ENCODE measurements around the gene SPAG8. TPM values are rescaled to one million over a fixed set of nuclear protein-coding genes. Genes with fewer than 3 reads are reported as not detected.

Gene SPAG8
- polyA plus RNA-seq, 2 donors, result 0.52 to 0.57 TPM

DNA sequence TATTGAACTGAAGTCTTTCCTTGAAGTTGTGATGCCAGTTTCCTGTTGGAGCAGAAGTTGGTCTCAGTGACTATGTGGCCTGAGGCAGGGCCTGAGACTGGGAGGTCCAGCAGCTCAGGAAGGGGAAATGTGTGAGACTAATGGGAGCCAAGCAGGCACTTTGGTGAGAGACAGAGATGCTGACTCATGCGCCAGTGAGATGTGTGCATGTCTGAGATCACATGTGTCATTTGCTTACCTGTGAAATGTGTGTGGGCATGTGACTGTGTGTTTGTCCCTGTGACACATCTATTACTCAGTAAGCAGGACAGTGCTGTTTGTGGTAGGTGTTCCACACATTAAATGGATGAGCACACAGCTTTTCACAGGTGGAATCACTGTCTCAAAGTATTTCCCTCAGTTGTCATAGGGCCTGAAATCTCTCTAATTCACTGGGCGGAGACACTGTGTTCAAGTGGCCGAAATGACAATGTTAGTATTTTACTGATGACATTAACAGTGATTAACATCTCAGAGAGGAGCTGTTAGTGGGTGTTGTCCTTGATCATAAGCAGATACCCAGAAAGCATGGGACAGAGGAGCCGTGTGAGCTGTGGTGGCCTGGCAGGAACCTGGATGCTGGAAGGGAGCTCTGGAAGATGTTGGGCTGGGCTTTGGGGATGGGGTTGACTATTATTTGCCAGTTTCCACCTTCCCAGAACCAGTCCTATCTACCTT lies 13.2 kb downstream of the SPAG8 start:
- WGBS, 2 donors, result 85 to 92% methylated on average over 4 of the region's 4 CpGs
- no peaks in the 10 kb centered on the region for H3K27me3 ChIP-seq (ENCODE audit: control insufficient read depth in 1 of 2, insufficient read depth in 2 of 2, low read length in 2 of 2)
- peak overlapping the region in 1 of 2 donors; percentile 30 for H3K27ac ChIP-seq (ENCODE audit: low read depth in 2 of 2, low read length in 1 of 2)
- no peak overlapping the region for H3K4me3 ChIP-seq (ENCODE audit: low read depth in 1 of 2, low read length in 2 of 2)
- peaks cover 0 to 3% of the 10 kb centered on the region in 2 donors for H3K36me3 ChIP-seq (ENCODE audit: control insufficient read depth in 2 of 2, insufficient read depth in 2 of 2, low read length in 1 of 2)
- H3K4me1 ChIP-seq (ENCODE audit: control insufficient read depth in 2 of 2, insufficient read depth in 2 of 2, low read length in 1 of 2), result no peaks in the 10 kb centered on the region
- H3K9me3 ChIP-seq (ENCODE audit: control insufficient read depth in 2 of 2, insufficient read depth in 1 of 2, low read depth in 1 of 2, low read length in 1 of 2), result no peaks in the 10 kb centered on the region

DNA sequence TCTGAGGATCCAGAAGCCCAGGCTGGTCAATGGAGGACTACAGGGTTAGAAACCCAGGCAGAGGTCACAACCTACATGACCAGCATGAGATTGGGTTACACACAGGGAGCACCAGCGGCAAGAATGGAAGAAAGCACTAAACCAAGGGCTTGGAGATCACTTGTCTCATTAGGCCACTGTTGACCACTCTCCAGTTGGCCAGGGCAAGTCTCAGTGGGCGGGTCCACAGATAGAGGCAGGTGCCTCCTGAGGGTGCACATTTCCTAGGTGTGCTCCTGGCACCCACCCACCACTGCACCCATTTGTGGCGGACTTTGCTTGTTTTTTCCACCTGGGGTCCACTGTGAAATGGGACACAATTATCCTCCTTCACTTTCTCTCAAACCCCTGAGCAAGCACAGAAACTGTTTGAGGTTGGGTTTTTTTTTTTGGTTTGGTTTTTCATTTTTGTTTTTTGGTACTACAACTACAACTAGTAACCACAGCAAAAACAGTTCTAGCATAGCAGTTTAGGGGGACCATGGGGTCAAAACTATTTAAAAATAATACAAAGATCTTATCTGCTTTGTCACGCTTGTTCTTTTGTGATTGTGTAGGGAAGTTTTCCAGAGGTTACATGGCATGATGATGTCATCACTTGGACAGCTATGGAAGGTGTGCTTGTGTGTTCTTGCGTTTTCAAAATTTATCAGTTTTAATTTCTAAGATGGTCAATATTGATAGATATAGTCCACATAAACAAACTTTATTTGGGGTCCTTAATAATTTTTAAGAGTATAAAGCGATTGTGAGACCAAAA lies 14.6 kb downstream of the SPAG8 start:
- Histone ChIP-seq H3K27me3 (ENCODE audit: control insufficient read depth in 1 of 2, insufficient read depth in 2 of 2, low read length in 2 of 2) (no peaks in the 10 kb centered on the region), H3K9me3 (ENCODE audit: control insufficient read depth in 2 of 2, insufficient read depth in 1 of 2, low read depth in 1 of 2, low read length in 1 of 2) (no peaks in the 10 kb centered on the region), H3K27ac (ENCODE audit: low read depth in 2 of 2, low read length in 1 of 2) (no peak overlapping the region), H3K4me1 (ENCODE audit: control insufficient read depth in 2 of 2, insufficient read depth in 2 of 2, low read length in 1 of 2) (no peaks in the 10 kb centered on the region), H3K4me3 (ENCODE audit: low read depth in 1 of 2, low read length in 2 of 2) (no peak overlapping the region), H3K36me3 (ENCODE audit: control insufficient read depth in 2 of 2, insufficient read depth in 2 of 2, low read length in 1 of 2) (peaks cover 0 to 3% of the 10 kb centered on the region in 2 donors)
- WGBS, 2 donors, result 83 to 85% methylated on average over 6 of the region's 6 CpGs

DNA sequence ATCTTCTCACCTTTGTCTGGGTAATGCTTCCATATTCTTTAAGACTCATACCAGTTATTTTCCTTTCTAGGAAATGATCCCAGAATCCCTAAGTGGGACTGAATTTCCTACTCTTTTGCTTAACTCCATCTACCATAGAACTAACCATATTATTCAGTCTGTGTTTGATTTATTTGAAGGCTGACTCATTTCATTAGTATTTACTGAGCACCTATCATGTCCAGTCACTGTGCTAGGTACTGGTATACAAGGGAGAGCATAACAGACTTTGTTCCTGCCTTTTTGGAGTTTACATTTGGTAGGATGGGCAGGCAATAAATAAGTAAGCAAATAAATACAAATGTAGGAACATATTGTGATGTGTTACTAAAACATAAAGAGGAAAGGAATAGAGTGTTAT lies 16.4 kb downstream of the SPAG8 start:
- H3K4me1 ChIP-seq (ENCODE audit: control insufficient read depth in 2 of 2, insufficient read depth in 2 of 2, low read length in 1 of 2), result no peaks in the 10 kb centered on the region
- H3K9me3 ChIP-seq (ENCODE audit: control insufficient read depth in 2 of 2, insufficient read depth in 1 of 2, low read depth in 1 of 2, low read length in 1 of 2), result no peaks in the 10 kb centered on the region
- no peak overlapping the region for H3K4me3 ChIP-seq (ENCODE audit: low read depth in 1 of 2, low read length in 2 of 2)
- peaks cover 0 to under 1% of the 10 kb centered on the region in 2 donors for H3K36me3 ChIP-seq (ENCODE audit: control insufficient read depth in 2 of 2, insufficient read depth in 2 of 2, low read length in 1 of 2)
- H3K27me3 ChIP-seq (ENCODE audit: control insufficient read depth in 1 of 2, insufficient read depth in 2 of 2, low read length in 2 of 2), result no peaks in the 10 kb centered on the region
- no peak overlapping the region for H3K27ac ChIP-seq (ENCODE audit: low read depth in 2 of 2, low read length in 1 of 2)

DNA sequence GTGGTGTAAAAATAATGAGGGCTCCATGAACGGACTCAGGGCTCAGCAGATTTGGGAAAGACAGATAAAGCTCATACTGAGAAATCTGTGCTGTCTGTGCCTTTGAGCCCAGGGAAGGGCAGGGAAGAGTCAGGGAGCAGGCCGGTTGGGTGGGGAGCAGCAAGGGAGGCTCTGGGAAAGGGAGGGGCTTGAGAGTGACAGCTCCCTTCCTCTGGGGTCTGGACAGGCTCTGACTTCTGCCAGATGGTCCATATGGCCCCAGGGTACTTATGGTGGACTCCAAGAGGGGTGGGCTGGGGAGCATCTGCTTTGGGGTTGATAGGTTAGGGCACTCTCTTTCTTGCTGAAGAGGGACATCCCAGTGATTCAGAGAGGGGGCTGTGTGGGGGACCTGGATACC lies 18.6 kb downstream of the SPAG8 start:
- H3K27ac ChIP-seq (ENCODE audit: low read depth in 2 of 2, low read length in 1 of 2), result no peak overlapping the region
- H3K4me1 ChIP-seq (ENCODE audit: control insufficient read depth in 2 of 2, insufficient read depth in 2 of 2, low read length in 1 of 2), result no peaks in the 10 kb centered on the region
- H3K4me3 ChIP-seq (ENCODE audit: low read depth in 1 of 2, low read length in 2 of 2), result no peak overlapping the region
- H3K27me3 ChIP-seq (ENCODE audit: control insufficient read depth in 1 of 2, insufficient read depth in 2 of 2, low read length in 2 of 2), result no peaks in the 10 kb centered on the region
- H3K9me3 ChIP-seq (ENCODE audit: control insufficient read depth in 2 of 2, insufficient read depth in 1 of 2, low read depth in 1 of 2, low read length in 1 of 2), result no peaks in the 10 kb centered on the region
- 65 to 82% methylated on average over 2 of the region's 2 CpGs for WGBS, 2 donors
- no peaks in the 10 kb centered on the region for H3K36me3 ChIP-seq (ENCODE audit: control insufficient read depth in 2 of 2, insufficient read depth in 2 of 2, low read length in 1 of 2)

DNA sequence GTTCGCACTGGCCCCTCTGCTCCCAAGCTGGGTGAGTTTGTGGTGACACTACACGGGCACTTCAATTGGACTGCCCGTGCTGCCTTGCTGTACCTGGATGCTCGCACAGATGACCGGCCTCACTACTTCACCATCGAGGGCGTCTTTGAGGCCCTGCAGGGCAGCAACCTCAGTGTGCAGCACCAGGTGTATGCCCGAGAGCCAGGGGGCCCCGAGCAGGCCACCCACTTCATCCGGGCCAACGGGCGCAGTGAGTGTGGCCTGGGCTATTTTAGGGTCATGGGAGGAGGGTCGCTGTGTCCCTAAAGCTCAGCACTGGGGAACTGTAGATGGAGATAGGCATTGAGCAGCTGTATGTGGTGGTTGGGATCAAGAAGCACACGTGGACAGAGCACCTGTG lies 19.2 kb downstream of the SPAG8 start:
- no peaks in the 10 kb centered on the region for H3K36me3 ChIP-seq (ENCODE audit: control insufficient read depth in 2 of 2, insufficient read depth in 2 of 2, low read length in 1 of 2)
- 91 to 95% methylated on average over 14 of the region's 14 CpGs for WGBS, 2 donors
- H3K4me1 ChIP-seq (ENCODE audit: control insufficient read depth in 2 of 2, insufficient read depth in 2 of 2, low read length in 1 of 2), result no peaks in the 10 kb centered on the region
- no peak overlapping the region for H3K27ac ChIP-seq (ENCODE audit: low read depth in 2 of 2, low read length in 1 of 2)
- no peaks in the 10 kb centered on the region for H3K27me3 ChIP-seq (ENCODE audit: control insufficient read depth in 1 of 2, insufficient read depth in 2 of 2, low read length in 2 of 2)
- H3K4me3 ChIP-seq (ENCODE audit: low read depth in 1 of 2, low read length in 2 of 2), result no peak overlapping the region
- H3K9me3 ChIP-seq (ENCODE audit: control insufficient read depth in 2 of 2, insufficient read depth in 1 of 2, low read depth in 1 of 2, low read length in 1 of 2), result no peaks in the 10 kb centered on the region

DNA sequence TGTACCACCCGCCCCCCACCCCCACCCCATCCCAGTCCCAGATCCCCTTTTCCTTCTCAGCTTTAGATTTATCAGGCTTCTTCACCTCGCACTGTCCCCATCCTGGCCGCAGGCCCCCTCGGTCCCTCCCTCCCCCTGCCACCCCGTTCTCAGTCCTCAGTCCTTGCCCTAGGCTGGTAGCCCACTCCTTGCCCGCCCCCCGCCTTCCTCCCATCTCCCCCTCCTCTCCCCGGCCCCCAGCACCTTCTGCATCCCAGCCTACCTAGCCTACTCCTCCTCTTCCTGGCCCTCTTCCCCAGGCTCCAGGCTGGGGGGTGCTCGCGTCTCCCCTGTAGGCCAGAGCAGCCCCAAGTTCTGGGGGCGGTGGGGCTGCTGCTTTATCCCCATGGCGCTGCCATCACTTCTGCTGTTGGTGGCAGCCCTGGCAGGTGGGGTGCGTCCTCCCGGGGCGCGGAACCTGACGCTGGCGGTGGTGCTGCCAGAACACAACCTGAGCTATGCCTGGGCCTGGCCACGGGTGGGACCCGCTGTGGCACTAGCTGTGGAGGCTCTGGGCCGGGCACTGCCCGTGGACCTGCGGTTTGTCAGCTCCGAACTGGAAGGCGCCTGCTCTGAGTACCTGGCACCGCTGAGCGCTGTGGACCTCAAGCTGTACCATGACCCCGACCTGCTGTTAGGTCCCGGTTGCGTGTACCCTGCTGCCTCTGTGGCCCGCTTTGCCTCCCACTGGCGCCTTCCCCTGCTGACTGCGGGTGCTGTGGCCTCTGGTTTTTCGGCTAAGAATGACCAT lies 19.8 kb downstream of the SPAG8 start:
- Histone ChIP-seq H3K4me3 (ENCODE audit: low read depth in 1 of 2, low read length in 2 of 2) (no peak overlapping the region), H3K4me1 (ENCODE audit: control insufficient read depth in 2 of 2, insufficient read depth in 2 of 2, low read length in 1 of 2) (no peaks in the 10 kb centered on the region), H3K36me3 (ENCODE audit: control insufficient read depth in 2 of 2, insufficient read depth in 2 of 2, low read length in 1 of 2) (no peaks in the 10 kb centered on the region), H3K9me3 (ENCODE audit: control insufficient read depth in 2 of 2, insufficient read depth in 1 of 2, low read depth in 1 of 2, low read length in 1 of 2) (no peaks in the 10 kb centered on the region), H3K27me3 (ENCODE audit: control insufficient read depth in 1 of 2, insufficient read depth in 2 of 2, low read length in 2 of 2) (no peaks in the 10 kb centered on the region), H3K27ac (ENCODE audit: low read depth in 2 of 2, low read length in 1 of 2) (no peak overlapping the region)
- 83 to 86% methylated on average over 32 to 34 of the region's 34 CpGs for WGBS, 2 donors

DNA sequence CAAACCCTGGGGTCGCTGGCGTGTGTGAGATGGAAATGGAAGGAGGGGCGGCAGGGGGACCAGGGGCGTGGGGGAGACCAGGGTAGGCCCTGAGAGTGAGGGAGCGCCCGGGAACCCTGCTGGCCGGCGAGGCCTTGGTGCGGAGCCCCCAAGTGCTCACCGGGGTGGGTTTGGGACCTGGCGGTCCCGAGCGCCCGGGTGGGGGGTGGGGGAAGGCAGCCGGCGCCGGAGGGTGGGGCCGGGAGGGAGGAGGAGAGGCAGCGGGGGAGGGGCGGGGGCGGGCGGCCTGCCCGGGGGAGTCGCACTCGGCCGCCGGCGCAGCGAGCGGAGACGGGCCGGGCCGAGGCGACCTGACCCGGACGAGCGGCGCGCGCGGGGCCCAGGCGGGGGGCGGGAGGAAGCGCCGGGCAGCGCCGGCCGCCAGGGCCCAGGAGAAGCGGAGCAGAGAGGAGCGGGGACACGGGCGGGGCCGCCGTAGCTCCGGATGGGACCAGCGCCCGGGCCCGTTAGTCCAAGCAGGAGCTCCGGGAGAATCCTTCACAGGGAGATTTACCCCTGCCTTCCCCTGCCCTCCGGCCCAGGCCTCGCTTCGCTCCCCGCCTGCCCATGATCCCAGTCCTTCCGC lies 20.7 kb downstream of the SPAG8 start, which contains the start of gene NPR2:
Gene NPR2 (plus strand): TSS at position 295 of the 625 bp plus-strand sequence. CDS start 818 bp downstream, outside the sequence.
- H3K9me3 ChIP-seq (ENCODE audit: control insufficient read depth in 2 of 2, insufficient read depth in 1 of 2, low read depth in 1 of 2, low read length in 1 of 2), result no peaks in the 10 kb centered on the region
- H3K27me3 ChIP-seq (ENCODE audit: control insufficient read depth in 1 of 2, insufficient read depth in 2 of 2, low read length in 2 of 2), result no peaks in the 10 kb centered on the region
- no peaks in the 10 kb centered on the region for H3K4me1 ChIP-seq (ENCODE audit: control insufficient read depth in 2 of 2, insufficient read depth in 2 of 2, low read length in 1 of 2)
- H3K4me3 ChIP-seq (ENCODE audit: low read depth in 1 of 2, low read length in 2 of 2), result peak within 1 kb of the TSS; percentile 14 to 47
- H3K36me3 ChIP-seq (ENCODE audit: control insufficient read depth in 2 of 2, insufficient read depth in 2 of 2, low read length in 1 of 2), result no peaks in the 10 kb centered on the region
- WGBS, 2 donors, result 16 to 22% methylated on average over 20 to 64 of the region's 64 CpGs
- H3K27ac ChIP-seq (ENCODE audit: low read depth in 2 of 2, low read length in 1 of 2), result peak within 1 kb of the TSS; percentile 73 to 76

DNA sequence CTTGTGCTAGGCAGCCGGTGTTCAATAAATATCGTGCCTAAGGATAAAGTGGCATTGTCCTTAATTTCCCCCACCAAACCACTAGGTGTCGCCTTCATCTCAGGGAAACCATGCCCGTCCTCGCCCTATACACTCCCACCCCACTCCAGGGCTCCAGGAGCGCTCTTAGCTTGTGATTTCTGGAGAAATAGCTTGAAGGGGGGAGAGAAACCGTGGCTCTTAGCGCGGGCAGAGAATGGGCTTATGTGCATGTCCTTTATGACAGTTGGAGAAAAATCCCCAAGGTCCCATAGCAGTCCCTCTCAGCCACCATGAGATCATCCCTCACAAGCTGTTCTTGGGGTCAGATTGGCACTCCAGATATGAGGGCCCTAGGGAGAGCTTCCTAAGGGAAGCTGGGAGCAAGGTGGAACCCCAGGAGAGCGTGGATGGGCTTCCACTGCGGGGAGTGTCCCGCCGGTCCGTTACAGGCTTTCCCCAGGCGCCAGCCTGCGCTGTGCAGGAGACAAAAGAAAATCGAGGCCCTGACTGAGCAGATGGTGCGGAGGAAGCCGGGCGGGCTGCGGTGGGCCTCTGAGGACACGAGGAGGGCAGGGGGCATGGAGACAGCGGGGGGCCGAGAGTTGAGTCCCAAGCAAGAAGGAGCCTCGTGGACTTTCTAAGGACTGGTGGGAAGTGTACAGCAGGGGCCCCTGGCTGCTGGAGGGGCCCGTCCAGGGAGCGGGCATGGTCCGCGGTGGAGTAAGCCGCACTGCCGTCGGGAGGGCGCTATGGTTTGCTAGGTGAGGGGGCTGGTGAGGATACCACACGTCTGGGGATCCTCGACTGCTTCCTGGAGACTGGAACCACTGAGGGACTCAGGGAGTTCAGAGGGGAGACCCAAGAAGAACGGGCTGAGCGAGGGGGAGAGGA lies 21.4 kb downstream of the SPAG8 start:
- Histone ChIP-seq H3K27ac (ENCODE audit: low read depth in 2 of 2, low read length in 1 of 2) (peak overlapping the region; percentile 73 to 76), H3K4me1 (ENCODE audit: control insufficient read depth in 2 of 2, insufficient read depth in 2 of 2, low read length in 1 of 2) (no peaks in the 10 kb centered on the region), H3K4me3 (ENCODE audit: low read depth in 1 of 2, low read length in 2 of 2) (no peak overlapping the region), H3K36me3 (ENCODE audit: control insufficient read depth in 2 of 2, insufficient read depth in 2 of 2, low read length in 1 of 2) (no peaks in the 10 kb centered on the region), H3K27me3 (ENCODE audit: control insufficient read depth in 1 of 2, insufficient read depth in 2 of 2, low read length in 2 of 2) (no peaks in the 10 kb centered on the region), H3K9me3 (ENCODE audit: control insufficient read depth in 2 of 2, insufficient read depth in 1 of 2, low read depth in 1 of 2, low read length in 1 of 2) (no peaks in the 10 kb centered on the region)
- 39 to 41% methylated on average over 37 of the region's 37 CpGs for WGBS, 2 donors
